Activated naive CD4-positive, alpha-beta T cell treated with anti-CD3 and anti-CD28 coated beads, Interleukin-2, amount 10 ng/mL, durations not matched to agents 7 days and 5 days (primary cell): Measurements from ENCODE around the gene TANK.

Source experiments
- CTCF ChIA-PET: fragments of 350-600 bp; sonication (Branson Sonifier 250); formaldehyde crosslinking; loops from one replicate; lab custom pipeline; 2021; ENCODE audit warnings: antibody characterized with exemption; lab: Charles Lee
- DNase-seq: peaks from one replicate; pipeline ENCODE4 v3.0.0-alpha.2; 2020
- H3K27ac Mint-ChIP-seq: one replicate; pipeline ENCODE4 v1.8.0; 2021; ENCODE audit warnings: mild to moderate bottlenecking, moderate library complexity, mixed read lengths
- H3K27me3 Mint-ChIP-seq: one replicate; pipeline ENCODE4 v1.8.0; 2021; ENCODE audit warnings: mild to moderate bottlenecking, mixed read lengths
- H3K36me3 Mint-ChIP-seq: one replicate; pipeline ENCODE4 v1.8.0; 2021; ENCODE audit warnings: mixed read lengths
- H3K4me1 Mint-ChIP-seq: one replicate; pipeline ENCODE4 v1.8.0; 2021; ENCODE audit warnings: mixed read lengths
- H3K4me3 Mint-ChIP-seq: one replicate; pipeline ENCODE4 v1.8.0; 2021; ENCODE audit warnings: mild to moderate bottlenecking, moderate library complexity, mixed read lengths
- H3K9me3 Mint-ChIP-seq: one replicate; pipeline ENCODE4 v1.8.0; 2021; ENCODE audit warnings: mixed read lengths

Gene TANK

GRCh38 chr2:161138429-161138828 lies 21.8 kb upstream of the TANK start:
- H3K9me3 Mint-ChIP-seq, result peaks cover 4% of the 10 kb centered on the region
- CTCF ChIA-PET, result interaction anchor here (0.9 to 2.3 kb wide), 4 partner anchors 25 to 75 kb away, joined by 3 to 10 read pairs (median 4); no protein-coding TSS in a partner anchor
- peaks cover 65% of the 10 kb centered on the region for H3K4me1 Mint-ChIP-seq
- H3K36me3 Mint-ChIP-seq, result peaks cover 23% of the 10 kb centered on the region
- H3K27me3 Mint-ChIP-seq, result no peaks in the 10 kb centered on the region
- peak overlapping the region; percentile 72 for H3K27ac Mint-ChIP-seq
- DNase-seq, result peak; percentile 25
- peak overlapping the region; percentile 62 for H3K4me3 Mint-ChIP-seq

GRCh38 chr2:161139098-161139987 lies 20.9 kb upstream of the TANK start:
- Mint-ChIP-seq H3K27me3 (no peaks in the 10 kb centered on the region), H3K4me3 (peak overlapping the region; percentile 62), H3K9me3 (peaks cover 10% of the 10 kb centered on the region), H3K36me3 (peaks cover 32% of the 10 kb centered on the region), H3K4me1 (peaks cover 71% of the 10 kb centered on the region), H3K27ac (peak overlapping the region; percentile 75)
- CTCF ChIA-PET, result interaction anchor here (0.9 to 2.3 kb wide), 5 partner anchors 10 to 76 kb away, joined by 3 to 10 read pairs (median 3); no protein-coding TSS in a partner anchor
- no peak for DNase-seq

- peak; percentile 27 for DNase-seq
- Mint-ChIP-seq H3K4me3 (no peak overlapping the region), H3K27me3 (no peaks in the 10 kb centered on the region), H3K9me3 (peaks cover 19% of the 10 kb centered on the region), H3K36me3 (peaks cover 45% of the 10 kb centered on the region), H3K4me1 (peaks cover 62% of the 10 kb centered on the region), H3K27ac (no peak overlapping the region)
- CTCF ChIA-PET, result no interaction called here
Measured at GRCh38 chr2:161141033-161141432, 19.2 kb upstream of the TANK start.

- Mint-ChIP-seq H3K36me3 (peaks cover 77% of the 10 kb centered on the region), H3K4me1 (peaks cover 34% of the 10 kb centered on the region), H3K27ac (no peak overlapping the region), H3K9me3 (peaks cover 56% of the 10 kb centered on the region), H3K27me3 (no peaks in the 10 kb centered on the region), H3K4me3 (no peak overlapping the region)
- CTCF ChIA-PET, result no interaction called here
- no peak for DNase-seq
Measured at GRCh38 chr2:161146209-161146775, 13.9 kb upstream of the TANK start.

- no peak for DNase-seq
- H3K27ac Mint-ChIP-seq, result no peak overlapping the region
- H3K36me3 Mint-ChIP-seq, result peaks cover 78% of the 10 kb centered on the region
- no peak overlapping the region for H3K4me3 Mint-ChIP-seq
- peaks cover 28% of the 10 kb centered on the region for H3K4me1 Mint-ChIP-seq
- H3K9me3 Mint-ChIP-seq, result peaks cover 57% of the 10 kb centered on the region
- H3K27me3 Mint-ChIP-seq, result no peaks in the 10 kb centered on the region
- CTCF ChIA-PET, result no interaction called here
Measured at GRCh38 chr2:161146996-161147395, 13.2 kb upstream of the TANK start.

- CTCF ChIA-PET, result no interaction called here
- Mint-ChIP-seq H3K9me3 (peaks cover 63% of the 10 kb centered on the region), H3K27me3 (no peaks in the 10 kb centered on the region), H3K36me3 (peaks cover 76% of the 10 kb centered on the region), H3K4me1 (peaks cover 21% of the 10 kb centered on the region), H3K4me3 (no peak overlapping the region), H3K27ac (no peak overlapping the region)
- DNase-seq, result no peak
Measured at GRCh38 chr2:161147856-161148255, 12.4 kb upstream of the TANK start.

- Mint-ChIP-seq H3K4me3 (no peak overlapping the region), H3K27ac (no peak overlapping the region), H3K4me1 (peaks cover 10% of the 10 kb centered on the region), H3K27me3 (no peaks in the 10 kb centered on the region), H3K9me3 (peaks cover 52% of the 10 kb centered on the region), H3K36me3 (peaks cover 57% of the 10 kb centered on the region)
- CTCF ChIA-PET, result no interaction called here
- no peak for DNase-seq
Measured at GRCh38 chr2:161150704-161151103, 9.5 kb upstream of the TANK start.

- Mint-ChIP-seq H3K36me3 (peaks cover 55% of the 10 kb centered on the region), H3K4me1 (peaks cover 8% of the 10 kb centered on the region), H3K9me3 (peaks cover 51% of the 10 kb centered on the region), H3K4me3 (no peak overlapping the region), H3K27ac (no peak overlapping the region), H3K27me3 (no peaks in the 10 kb centered on the region)
- no peak for DNase-seq
- CTCF ChIA-PET, result interaction anchor here (1.9 kb wide), 1 partner anchor 88 kb away, joined by 9 read pairs; no protein-coding TSS in a partner anchor
Measured at GRCh38 chr2:161152302-161152701, 7.9 kb upstream of the TANK start.

GRCh38 chr2:161158882-161159281 lies 1.3 kb upstream of the TANK start:
- H3K9me3 Mint-ChIP-seq, result no peaks in the 10 kb centered on the region
- DNase-seq, result no peak
- H3K4me3 Mint-ChIP-seq, result peak overlapping the region; percentile 11
- CTCF ChIA-PET, result no interaction called here
- H3K27ac Mint-ChIP-seq, result peak overlapping the region; percentile 53
- H3K27me3 Mint-ChIP-seq, result peaks cover 3% of the 10 kb centered on the region
- peaks cover 35% of the 10 kb centered on the region for H3K36me3 Mint-ChIP-seq
- peaks cover 39% of the 10 kb centered on the region for H3K4me1 Mint-ChIP-seq

GRCh38 chr2:161159456-161160225 lies 587 bp upstream of the TANK start:
- peak overlapping the region; percentile 99 for H3K27ac Mint-ChIP-seq
- peaks cover 3% of the 10 kb centered on the region for H3K27me3 Mint-ChIP-seq
- CTCF ChIA-PET, result no interaction called here
- no peak for DNase-seq
- H3K9me3 Mint-ChIP-seq, result no peaks in the 10 kb centered on the region
- H3K36me3 Mint-ChIP-seq, result peaks cover 37% of the 10 kb centered on the region
- H3K4me1 Mint-ChIP-seq, result peaks cover 44% of the 10 kb centered on the region
- H3K4me3 Mint-ChIP-seq, result peak overlapping the region; percentile 94

GRCh38 chr2:161161074-161161706 lies 962 bp downstream of the TANK start:
- CTCF ChIA-PET, result interaction anchor here (1.3 kb wide), 1 partner anchor 97 kb away, joined by 4 read pairs; no protein-coding TSS in a partner anchor
- DNase-seq, result no peak
- peaks cover 3% of the 10 kb centered on the region for H3K27me3 Mint-ChIP-seq
- peaks cover 56% of the 10 kb centered on the region for H3K4me1 Mint-ChIP-seq
- H3K9me3 Mint-ChIP-seq, result no peaks in the 10 kb centered on the region
- H3K4me3 Mint-ChIP-seq, result peak overlapping the region; percentile 94
- peak overlapping the region; percentile 99 for H3K27ac Mint-ChIP-seq
- peaks cover 43% of the 10 kb centered on the region for H3K36me3 Mint-ChIP-seq

- H3K4me1 Mint-ChIP-seq, result peaks cover 76% of the 10 kb centered on the region
- H3K27ac Mint-ChIP-seq, result peak overlapping the region; percentile 31
- peak overlapping the region; percentile 47 for H3K4me3 Mint-ChIP-seq
- H3K27me3 Mint-ChIP-seq, result peaks cover 3% of the 10 kb centered on the region
- peaks cover 56% of the 10 kb centered on the region for H3K36me3 Mint-ChIP-seq
- peaks cover 2% of the 10 kb centered on the region for H3K9me3 Mint-ChIP-seq
- CTCF ChIA-PET, result interaction anchor here (1.6 kb wide), 1 partner anchor 25 kb away, joined by 3 read pairs; no protein-coding TSS in a partner anchor
- DNase-seq, result no peak
Measured at GRCh38 chr2:161163440-161163839, 3.2 kb downstream of the TANK start.

- CTCF ChIA-PET, result interaction anchor here (1.6 kb wide), 1 partner anchor 26 kb away, joined by 3 read pairs; no protein-coding TSS in a partner anchor
- H3K9me3 Mint-ChIP-seq, result peaks cover 2% of the 10 kb centered on the region
- no peak for DNase-seq
- no peak overlapping the region for H3K4me3 Mint-ChIP-seq
- no peak overlapping the region for H3K27ac Mint-ChIP-seq
- peaks cover 3% of the 10 kb centered on the region for H3K27me3 Mint-ChIP-seq
- peaks cover 56% of the 10 kb centered on the region for H3K36me3 Mint-ChIP-seq
- peaks cover 74% of the 10 kb centered on the region for H3K4me1 Mint-ChIP-seq
Measured at GRCh38 chr2:161164161-161164560, 3.9 kb downstream of the TANK start.
